HG03432 (cell line): ENCODE results near the gene STPG3.
"Not testable (repeated sequence)": the region's sequence is repeated elsewhere in the genome, so short reads cannot be mapped to it uniquely, and the experiment has no call there.

Source experiments
- ATAC-seq: cut with Tn5 transposase; IDR thresholded peaks from one replicate; pipeline ENCODE4 v1.9.1; 2021; ENCODE audit warnings: mild to moderate bottlenecking, moderate library complexity; ENCODE audit not compliant: unreplicated experiment

STPG3 gene

DNA sequence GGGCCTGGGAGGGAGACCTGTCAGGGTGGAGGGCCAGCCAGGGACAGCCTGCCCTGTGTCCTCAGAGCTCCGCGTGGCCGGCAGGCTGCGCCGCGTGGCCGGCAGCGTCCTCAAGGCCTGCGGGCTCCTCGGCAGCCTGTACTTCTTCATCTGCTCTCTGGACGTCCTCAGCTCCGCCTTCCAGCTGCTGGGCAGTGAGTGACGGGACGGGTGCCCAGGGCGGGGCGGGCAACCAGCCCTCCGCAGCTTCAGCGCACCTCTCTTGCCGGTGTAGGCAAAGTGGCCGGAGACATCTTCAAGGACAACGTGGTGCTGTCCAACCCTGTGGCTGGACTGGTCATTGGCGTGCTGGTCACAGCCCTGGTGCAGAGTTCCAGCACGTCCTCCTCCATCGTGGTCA, 18.6 kb upstream of the STPG3 start:
- no peak for ATAC-seq

DNA sequence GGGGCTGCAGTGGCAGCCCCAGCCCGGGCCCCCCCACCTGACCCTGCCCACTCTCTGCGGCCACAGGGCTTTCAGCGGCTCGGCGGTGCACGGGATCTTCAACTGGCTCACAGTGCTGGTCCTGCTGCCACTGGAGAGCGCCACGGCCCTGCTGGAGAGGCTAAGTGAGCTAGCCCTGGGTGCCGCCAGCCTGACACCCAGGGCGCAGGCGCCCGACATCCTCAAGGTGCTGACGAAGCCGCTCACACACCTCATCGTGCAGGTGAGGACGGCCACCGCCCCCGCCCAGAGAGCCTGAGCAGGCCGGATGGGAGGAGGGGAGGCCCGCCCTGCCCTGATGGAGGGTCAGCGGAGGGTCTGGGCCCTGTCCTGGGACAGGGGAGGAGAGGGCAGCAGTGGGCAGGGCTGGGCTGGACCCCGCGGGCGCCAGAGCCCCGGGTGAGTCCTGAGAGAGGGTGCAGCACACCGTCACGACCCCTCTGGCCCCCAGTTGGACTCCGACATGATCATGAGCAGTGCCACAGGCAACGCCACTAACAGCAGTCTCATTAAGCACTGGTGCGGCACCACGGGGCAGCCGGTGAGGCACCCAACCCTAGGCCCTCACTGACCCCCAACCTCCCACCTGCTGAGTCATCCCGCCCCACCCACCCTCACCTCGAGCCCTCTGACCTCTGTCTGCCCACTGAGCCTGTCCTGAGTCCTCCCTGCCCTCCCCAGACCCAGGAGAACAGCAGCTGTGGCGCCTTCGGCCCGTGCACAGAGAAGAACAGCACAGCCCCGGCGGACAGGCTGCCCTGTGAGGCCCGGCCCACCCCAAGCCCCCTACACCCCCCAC, 17.7 kb upstream of the STPG3 start:
- no peak for ATAC-seq

DNA sequence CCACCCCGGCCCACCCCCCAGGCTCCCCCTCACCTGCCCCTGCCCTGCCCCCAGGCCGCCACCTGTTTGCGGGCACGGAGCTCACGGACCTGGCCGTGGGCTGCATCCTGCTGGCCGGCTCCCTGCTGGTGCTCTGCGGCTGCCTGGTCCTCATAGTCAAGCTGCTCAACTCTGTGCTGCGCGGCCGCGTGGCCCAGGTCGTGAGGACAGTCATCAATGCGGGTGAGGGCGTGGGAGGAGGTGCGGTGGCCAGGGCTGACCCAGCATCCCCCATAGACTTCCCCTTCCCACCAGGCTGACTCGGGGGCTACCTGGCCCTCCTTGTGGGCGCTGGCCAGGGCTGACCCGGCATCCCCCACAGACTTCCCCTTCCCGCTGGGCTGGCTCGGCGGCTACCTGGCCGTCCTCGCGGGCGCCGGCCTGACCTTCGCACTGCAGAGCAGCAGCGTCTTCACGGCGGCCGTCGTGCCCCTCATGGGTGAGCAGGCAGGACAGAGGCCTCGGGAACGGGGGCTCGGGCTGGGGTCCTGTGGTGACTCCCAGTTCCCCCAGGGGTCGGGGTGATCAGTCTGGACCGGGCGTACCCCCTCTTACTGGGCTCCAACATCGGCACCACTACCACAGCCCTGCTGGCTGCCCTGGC, 16.9 kb upstream of the STPG3 start:
- no peak for ATAC-seq

DNA sequence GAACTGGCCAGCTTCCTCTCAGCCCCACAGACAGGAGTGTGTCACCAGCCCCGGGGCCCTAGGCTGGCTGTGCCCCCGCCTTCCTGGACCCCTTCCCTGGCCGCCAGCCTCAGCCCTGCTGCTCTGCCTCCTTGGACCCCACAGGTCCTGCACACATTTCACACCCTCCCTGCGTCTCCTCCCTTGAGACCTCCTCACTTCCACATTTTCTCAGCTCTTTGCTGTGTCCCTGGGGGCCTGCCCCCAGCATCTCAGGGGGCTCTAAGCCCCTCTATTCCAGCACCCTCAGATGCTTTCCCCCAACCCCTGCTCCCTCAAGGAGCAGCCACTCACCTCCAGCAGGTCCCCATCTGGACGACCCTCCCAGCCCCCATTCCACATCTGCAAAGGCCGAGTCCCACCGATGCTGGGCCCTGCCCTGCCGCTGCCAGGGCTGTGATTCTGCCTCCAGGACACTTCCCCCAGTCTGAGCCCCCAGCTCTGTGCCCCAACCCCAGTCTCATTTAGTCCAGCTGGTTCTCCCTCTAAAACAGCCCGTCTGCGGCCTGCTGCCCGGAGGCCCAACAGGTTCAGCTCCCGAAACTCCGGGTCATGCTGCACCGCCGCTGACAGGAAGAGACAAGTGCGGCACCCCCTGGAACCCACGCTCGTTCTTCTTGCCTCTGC, 16.2 kb upstream of the STPG3 start:
- ATAC-seq = no peak

DNA sequence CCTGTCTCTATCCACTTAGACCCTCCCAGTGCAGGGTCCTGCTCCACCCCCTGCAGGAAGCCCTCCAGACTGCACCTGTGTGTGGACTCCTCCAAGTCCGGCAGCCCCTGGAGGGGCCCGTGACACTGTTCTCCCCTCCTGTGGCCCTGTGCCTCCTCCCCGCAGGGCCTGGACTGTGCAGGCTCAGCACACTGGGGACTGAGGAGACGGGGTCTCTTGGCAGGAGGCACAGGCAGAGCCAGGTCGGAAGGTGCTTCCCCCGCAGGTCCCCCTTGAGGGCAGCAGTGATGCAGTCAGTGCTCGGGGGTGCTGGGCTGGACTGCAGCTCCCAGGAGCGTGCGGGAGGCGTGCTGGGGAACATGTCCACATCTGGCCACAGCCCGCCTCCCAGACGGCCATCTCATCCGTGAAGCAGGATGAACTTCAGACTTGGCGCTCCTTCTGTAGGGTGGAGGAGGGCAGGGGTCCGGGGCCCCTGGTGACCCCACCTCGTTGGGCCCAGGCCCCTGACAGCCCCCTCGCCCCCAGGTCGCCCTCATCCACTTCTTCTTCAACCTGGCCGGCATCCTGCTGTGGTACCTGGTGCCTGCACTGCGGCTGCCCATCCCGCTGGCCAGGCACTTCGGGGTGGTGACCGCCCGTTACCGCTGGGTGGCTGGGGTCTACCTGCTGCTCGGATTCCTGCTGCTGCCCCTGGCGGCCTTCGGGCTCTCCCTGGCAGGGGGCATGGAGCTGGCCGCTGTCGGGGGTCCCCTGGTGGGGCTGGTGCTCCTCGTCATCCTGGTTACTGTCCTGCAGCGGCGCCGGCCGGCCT, 15.5 kb upstream of the STPG3 start:
- ATAC-seq = no peak

DNA sequence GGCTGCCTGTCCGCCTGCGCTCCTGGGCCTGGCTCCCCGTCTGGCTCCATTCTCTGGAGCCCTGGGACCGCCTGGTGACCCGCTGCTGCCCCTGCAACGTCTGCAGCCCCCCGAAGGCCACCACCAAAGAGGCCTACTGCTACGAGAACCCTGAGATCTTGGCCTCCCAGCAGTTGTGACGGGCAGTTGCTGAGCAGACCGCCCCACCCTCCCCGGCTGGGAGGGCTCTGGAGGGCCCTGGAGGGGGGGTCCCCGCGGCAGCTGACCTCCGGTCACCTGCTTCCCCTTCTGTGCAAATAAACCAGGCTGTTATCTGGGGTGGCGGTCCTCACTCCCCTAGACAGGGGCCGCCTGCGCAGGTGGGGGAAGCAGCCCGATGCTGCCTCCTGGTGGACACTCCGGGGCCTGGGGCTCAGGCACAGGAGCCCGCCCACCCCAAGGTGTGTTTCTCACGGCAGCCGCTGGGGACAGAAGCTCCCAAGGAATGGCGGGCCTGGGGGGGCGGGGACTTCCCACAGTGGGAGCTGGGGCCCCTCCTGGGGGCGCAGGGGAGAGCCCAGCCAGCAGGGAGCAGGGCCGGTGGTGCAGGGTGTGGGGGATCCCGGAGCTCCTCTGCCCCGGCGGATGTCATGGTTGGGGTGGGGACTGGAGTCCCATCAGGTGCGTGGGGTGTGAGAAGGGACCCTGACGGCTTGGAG, 14.7 kb upstream of the STPG3 start:
- peak; percentile 19 for ATAC-seq

DNA sequence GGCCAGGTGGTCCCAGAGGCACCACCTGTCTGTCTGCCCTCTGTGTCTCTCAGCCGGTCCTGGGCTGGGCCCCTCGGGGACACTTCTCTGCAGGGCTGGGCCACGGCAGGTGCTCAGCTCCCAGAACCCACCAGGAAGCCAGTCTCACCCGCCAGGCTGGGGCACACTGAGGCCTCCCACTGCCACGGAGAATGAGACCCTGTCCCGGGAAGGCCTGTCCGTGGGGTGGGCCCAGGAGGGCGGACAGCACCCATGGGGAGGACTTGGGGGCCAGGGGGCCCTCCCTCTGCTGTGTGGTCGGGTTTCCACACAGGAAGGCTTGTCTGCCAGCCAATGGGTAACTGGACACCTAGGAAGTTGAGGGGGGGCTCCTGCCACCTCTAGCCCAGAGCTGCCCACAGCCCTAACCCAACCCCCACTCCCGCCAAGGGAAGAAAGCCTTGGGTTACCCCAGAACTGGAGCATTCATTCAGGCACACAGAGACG, 14.1 kb upstream of the STPG3 start:
- ATAC-seq = no peak

DNA sequence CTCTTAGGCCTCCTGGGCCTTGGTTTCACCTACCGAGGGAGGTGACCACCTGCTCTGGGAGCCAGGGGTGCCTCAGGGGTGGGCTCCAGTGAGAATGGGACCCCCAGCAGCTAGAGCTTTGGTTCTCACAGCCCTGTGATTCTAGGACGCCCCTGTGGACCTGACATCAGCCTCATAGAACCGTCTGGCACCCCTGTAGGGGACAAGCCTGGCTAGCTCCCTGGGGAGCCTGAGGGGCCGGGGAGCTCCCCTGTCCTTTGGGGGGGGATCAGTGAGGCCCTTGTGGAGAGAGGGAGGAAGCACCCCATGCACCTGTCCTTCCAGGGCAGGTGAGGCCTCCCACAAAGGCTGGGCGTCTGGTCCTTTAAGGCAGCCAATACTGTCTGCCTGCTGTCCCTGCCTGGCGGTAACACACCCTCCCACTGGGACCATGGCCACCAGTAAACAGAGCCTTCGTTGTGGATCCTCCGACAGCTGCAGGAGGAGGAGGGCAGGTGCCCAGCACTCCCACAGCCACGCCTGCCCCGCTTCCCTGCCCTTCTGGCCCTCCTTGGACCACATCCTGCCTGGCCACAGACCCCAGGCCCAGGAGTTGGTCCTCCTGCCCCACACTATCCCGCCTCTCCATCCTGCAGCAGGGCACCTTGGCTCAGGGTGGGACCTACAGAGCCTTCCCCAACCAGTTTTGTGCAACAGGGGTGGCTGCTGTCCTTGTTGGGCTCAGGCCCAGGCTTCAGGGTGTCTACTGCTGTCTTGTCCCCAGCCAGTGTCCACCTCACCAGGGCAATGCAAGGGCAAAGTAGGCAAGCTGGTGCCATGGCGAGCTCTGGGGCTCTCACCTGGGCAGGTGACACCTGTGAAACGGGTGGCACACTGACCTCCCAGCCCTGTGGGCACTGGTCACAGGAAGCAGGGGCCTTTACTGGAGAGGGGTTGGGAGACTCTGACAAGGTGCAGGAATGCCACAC, 13.0 kb upstream of the STPG3 start:
- ATAC-seq = no peak

DNA sequence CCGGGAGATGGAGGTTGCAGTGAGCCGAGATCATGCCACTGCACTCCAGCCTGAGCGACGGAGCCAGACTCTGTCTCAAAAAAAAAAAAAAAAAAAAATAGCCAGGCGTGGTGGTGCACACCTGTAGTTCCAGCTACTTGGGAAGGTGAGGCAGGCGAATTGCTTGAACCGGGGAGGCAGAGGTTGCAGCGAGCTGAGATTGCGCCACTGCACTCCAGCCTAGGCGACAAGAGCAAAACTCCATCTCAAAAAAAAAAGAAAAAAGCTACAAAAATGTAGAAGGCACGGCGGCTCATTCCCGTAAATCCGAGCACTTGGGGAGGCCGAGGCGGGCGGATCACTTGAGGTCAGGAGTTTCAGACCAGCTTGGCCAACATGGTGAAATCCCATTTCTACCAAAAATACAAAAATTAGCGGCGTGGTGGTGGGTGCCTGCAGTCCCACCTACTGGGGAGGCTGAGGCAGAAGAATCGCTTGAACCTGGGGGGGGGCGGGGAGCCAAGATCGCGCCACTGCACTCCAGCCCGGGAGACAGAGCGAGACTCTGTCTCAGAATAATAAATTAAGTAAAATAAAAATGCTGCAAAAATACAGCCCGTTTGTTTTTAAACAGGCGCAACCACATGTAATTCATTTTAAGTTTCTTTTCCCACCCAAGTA, 11.4 kb upstream of the STPG3 start:
- not testable (repeated sequence) for ATAC-seq

DNA sequence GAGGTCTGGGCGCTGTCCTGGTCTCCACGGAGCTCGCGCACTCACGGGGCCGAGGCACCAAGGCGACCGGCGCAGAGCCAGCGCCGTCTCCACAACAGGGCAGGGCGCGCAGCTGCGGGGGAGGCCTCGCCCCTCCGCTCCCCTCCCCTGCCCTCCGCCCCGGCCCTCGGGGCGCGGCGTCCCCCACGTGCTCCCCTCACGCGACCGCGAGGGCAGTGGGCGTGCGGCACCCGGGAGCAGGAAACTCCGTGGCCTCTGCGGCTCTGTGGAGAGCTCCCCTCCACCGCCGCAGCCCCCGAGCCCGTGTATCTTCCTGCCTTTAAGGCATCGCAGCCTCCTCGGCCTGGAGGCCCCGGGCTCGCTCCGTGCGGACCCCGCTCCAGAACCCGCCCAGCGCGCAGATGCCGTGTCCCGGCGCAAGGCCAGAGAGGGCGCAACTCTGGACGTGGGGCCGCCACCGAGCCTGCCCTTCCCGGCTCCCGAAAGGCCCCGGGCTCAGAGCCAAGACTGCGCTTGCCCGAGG, 10.7 kb upstream of the STPG3 start:
- ATAC-seq = peak; percentile 28

DNA sequence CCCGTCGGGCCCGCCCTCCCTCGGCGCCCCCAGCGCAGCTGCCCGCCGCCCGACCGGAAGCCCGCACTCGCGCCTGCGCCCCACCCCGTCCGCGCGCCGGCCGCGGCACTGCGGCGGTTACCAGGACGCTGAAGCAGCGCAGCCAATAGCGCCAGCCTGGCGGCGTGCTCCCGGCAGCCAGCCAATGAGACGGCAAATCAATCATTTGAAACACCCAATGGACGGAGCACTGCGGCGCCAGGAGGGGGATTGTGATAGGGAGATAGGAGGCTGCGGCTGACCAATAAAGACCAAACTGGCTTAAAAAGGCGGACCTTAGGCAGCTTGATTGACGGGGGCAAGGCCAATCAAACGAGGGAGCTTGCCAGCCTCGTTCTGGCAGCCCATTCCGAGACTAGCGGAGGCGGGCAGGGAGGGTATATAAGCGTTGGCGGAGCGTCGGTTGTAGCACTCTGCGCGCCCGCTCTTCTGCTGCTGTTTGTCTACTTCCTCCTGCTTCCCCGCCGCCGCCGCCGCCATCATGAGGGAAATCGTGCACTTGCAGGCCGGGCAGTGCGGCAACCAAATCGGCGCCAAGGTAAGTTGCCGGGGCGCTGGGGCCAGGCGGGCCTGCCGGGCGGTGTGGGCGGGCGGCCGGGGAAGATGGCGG, 10.1 kb upstream of the STPG3 start, which contains the start of gene TUBB4B:
Gene TUBB4B (plus strand): TSS at position 447 of the 649 bp plus-strand sequence. CDS start 74 bp downstream, at position 521.
- peak; percentile 61 for ATAC-seq

DNA sequence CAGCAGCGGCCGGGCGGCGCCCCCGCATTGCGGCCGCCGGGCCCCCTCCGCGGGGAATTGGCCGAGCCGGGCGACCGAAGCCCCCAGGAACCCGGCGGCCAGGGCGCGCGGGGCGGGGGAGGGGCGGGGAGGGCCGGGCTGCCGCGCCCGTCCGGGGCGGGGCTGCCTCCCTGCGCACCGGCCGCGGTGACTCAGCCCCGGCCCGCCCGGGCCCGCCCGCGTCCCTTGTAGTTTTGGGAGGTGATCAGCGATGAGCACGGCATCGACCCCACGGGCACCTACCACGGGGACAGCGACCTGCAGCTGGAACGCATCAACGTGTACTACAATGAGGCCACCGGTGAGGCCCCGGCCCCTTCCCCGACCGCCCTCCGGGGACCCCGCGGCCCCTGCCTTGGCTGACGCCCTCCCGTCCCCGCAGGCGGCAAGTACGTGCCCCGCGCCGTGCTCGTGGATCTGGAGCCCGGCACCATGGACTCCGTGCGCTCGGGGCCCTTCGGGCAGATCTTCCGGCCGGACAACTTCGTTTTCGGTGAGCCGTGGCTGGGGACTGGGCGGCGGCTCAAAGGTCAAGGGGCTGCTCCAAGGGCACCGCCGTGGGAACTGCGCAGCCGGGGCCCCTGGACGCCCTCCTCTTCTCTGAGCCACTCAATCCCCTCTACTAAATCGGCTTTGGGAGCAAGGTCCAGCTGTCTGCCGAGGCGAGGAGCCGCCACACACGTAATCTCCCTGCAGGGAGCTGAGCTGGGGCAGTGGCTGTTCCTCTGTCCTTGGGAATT, 9.4 kb upstream of the STPG3 start:
- ATAC-seq = peak; percentile 7

DNA sequence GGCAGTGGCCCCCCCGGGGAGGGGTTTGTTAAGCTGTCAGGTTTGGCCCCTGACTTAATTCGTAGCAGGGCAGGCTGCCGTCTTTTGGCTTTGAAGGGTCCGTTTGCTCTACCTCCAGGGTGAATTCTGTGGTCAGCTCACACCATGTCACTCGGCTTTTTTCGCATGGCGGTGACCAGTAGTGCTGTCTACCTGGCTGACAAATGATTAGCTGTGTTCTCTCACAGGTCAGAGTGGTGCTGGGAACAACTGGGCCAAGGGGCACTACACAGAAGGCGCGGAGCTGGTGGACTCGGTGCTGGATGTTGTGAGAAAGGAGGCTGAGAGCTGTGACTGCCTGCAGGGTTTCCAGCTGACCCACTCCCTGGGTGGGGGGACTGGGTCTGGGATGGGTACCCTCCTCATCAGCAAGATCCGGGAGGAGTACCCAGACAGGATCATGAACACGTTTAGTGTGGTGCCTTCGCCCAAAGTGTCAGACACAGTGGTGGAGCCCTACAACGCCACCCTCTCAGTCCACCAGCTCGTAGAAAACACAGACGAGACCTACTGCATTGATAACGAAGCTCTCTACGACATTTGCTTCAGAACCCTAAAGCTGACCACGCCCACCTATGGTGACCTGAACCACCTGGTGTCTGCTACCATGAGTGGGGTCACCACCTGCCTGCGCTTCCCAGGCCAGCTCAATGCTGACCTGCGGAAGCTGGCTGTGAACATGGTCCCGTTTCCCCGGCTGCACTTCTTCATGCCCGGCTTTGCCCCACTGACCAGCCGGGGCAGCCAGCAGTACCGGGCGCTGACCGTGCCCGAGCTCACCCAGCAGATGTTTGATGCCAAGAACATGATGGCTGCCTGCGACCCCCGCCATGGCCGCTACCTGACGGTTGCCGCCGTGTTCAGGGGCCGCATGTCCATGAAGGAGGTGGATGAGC, 8.6 kb upstream of the STPG3 start:
- ATAC-seq = no peak

DNA sequence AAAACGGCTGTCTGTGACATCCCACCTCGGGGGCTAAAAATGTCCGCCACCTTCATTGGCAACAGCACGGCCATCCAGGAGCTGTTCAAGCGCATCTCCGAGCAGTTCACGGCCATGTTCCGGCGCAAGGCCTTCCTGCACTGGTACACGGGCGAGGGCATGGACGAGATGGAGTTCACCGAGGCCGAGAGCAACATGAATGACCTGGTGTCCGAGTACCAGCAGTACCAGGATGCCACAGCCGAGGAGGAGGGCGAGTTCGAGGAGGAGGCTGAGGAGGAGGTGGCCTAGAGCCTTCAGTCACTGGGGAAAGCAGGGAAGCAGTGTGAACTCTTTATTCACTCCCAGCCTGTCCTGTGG, 7.8 kb upstream of the STPG3 start:
- ATAC-seq = not testable (repeated sequence)

DNA sequence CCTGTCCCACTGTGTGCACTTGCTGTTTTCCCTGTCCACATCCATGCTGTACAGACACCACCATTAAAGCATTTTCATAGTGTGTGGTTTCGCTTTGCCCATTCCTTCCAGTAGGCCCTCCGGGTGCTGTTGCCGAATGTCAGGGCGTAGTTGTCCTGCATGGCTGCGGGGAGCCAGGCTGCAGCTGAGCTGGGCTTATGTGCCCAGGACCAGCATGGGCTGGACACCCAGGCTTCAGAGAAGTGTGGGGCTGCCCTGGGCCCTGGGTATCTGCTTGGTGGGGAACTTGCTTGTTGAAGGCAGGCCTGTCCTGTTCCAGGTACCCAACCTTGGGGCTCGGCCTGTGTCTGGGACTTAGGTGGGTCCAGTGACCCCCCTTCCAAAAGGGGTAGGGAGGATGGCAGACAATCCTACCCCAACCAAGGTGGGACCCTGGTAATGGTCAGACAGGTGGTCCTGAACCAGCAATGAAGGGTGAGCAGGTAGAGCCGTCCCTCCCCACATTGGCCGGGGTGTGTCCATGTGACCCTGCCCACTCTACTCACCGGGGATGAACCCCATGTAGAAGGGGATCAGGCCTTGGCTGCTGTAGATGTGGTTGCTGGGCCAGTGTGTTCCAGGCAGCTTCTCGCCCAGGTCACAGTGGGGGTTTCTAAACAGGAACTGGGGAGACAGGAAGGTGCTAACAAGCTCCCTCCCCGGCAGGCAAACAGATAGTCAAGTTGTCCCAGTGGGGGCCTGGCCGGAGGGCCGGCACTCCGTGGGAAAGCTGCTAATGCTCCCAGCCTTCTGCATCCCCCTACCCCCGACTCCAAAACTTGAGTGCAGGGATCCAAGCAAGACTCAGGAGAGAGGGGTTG, 7.2 kb upstream of the STPG3 start:
- ATAC-seq = no peak
